Aortic smooth muscle cell (primary cell): ENCODE measurements around the gene FAM229A. TPM values are rescaled to one million over a fixed set of nuclear protein-coding genes. Genes with fewer than 3 reads are reported as not detected.

Experiments
- total RNA-seq: library from RNA; depleted of rRNA; stranded (reverse); fragments of >200 nt; gene quantifications from 2 replicates; pipeline ENCODE4 v1.2.3, GENCODE V29; 2014

The FAM229A gene
- 0.66 and 0.99 TPM in 2 replicates for total RNA-seq

GRCh38 chr1:32362474-32363313 is at the start of gene FAM229A, which contains the start of gene TSSK3:
TSS of gene FAM229A (minus strand) at chr1:32362485. CDS start at chr1:32362091, 394 bp downstream.
TSS of gene TSSK3 (plus strand) at chr1:32362539. CDS start at chr1:32362702, 163 bp downstream.

GRCh38 chr1:32394141-32394889 is 32.0 kb upstream of the FAM229A start, which contains the start of gene BSDC1:
TSS of gene BSDC1 (minus strand) at chr1:32394441. CDS start at chr1:32394414, 27 bp downstream.

GRCh38 chr1:32335790-32336590 is 26.3 kb downstream of the FAM229A start, which contains the start of gene MARCKSL1:
TSS of gene MARCKSL1 (minus strand) at chr1:32336233. CDS start at chr1:32336033, 200 bp downstream.

Other genes starting within 250 kb of the FAM229A start
- 87.7 and 107 TPM in 2 replicates for gene TXLNA, start 182.8 kb downstream of the FAM229A start, total RNA-seq
- 15.6 and 17.6 TPM in 2 replicates for gene CCDC28B, start 161.9 kb downstream of the FAM229A start, total RNA-seq
- gene IQCC, start 156.8 kb downstream of the FAM229A start, total RNA-seq: 2.1 and 2.5 TPM in 2 replicates
- gene DCDC2B, start 153.4 kb downstream of the FAM229A start, total RNA-seq: not detected in 2 replicates
- gene TMEM234, start 140.1 kb downstream of the FAM229A start, total RNA-seq: 20.7 and 22.7 TPM in 2 replicates
- gene EIF3I, start 140.1 kb downstream of the FAM229A start, total RNA-seq: 285 and 327 TPM in 2 replicates
- gene FAM167B, start 115.3 kb downstream of the FAM229A start, total RNA-seq: 0.79 and 1.7 TPM in 2 replicates
- not detected in 2 replicates for gene LCK, start 111.2 kb downstream of the FAM229A start, total RNA-seq
- gene HDAC1, start 70.4 kb downstream of the FAM229A start, total RNA-seq: 113 and 116 TPM in 2 replicates
- 13.9 TPM in 2 replicates for gene MARCKSL1, start 26.3 kb downstream of the FAM229A start, total RNA-seq
- gene TSSK3, start 54 bp upstream of the FAM229A start, total RNA-seq: 0.40 and 1.7 TPM in 2 replicates
- gene BSDC1, start 32.0 kb upstream of the FAM229A start, total RNA-seq: 56.5 and 60.6 TPM in 2 replicates
- under 0.01 TPM in 2 replicates for gene ZBTB8B, start 102.6 kb upstream of the FAM229A start, total RNA-seq
- 6.2 and 7.3 TPM in 2 replicates for gene ZBTB8A, start 176.9 kb upstream of the FAM229A start, total RNA-seq